HG02870 (cell line): Measurements from ENCODE around the gene EHMT2.

Experiments used
- ATAC-seq: cut with Tn5 transposase; IDR thresholded peaks from one replicate; pipeline ENCODE4 v1.9.1; 2021; ENCODE audit warnings: mild to moderate bottlenecking, moderate library complexity; ENCODE audit not compliant: unreplicated experiment

Gene EHMT2

GRCh38 chr6:31892821-31893220 lies 4.7 kb downstream of the EHMT2 start:
- ATAC-seq = no peak

GRCh38 chr6:31889331-31889972 lies 8.0 kb downstream of the EHMT2 start:
- no peak for ATAC-seq

- no peak for ATAC-seq
Measured at GRCh38 chr6:31888276-31889258, 8.9 kb downstream of the EHMT2 start.

- ATAC-seq = no peak
Measured at GRCh38 chr6:31887173-31888007, 10.1 kb downstream of the EHMT2 start.

GRCh38 chr6:31886541-31886991 lies 10.9 kb downstream of the EHMT2 start:
- ATAC-seq = no peak

- ATAC-seq = no peak
Measured at GRCh38 chr6:31884528-31885035, 12.9 kb downstream of the EHMT2 start.

GRCh38 chr6:31883676-31884075 lies 13.8 kb downstream of the EHMT2 start:
- no peak for ATAC-seq

- no peak for ATAC-seq
Measured at GRCh38 chr6:31882344-31882743, 15.2 kb downstream of the EHMT2 start.

GRCh38 chr6:31881136-31881859 lies 16.2 kb downstream of the EHMT2 start:
- ATAC-seq = no peak

- no peak for ATAC-seq
Measured at GRCh38 chr6:31880616-31881015, 16.9 kb downstream of the EHMT2 start.

- no peak for ATAC-seq
Measured at GRCh38 chr6:31879901-31880300, 17.6 kb downstream of the EHMT2 start.

GRCh38 chr6:31879143-31879542 lies 18.4 kb downstream of the EHMT2 start:
- ATAC-seq = no peak

- ATAC-seq = no peak
Measured at GRCh38 chr6:31878726-31879125, 18.8 kb downstream of the EHMT2 start, which contains the start of gene SLC44A4. Gene SLC44A4 (minus strand): TSS chr6:31878997. CDS start chr6:31878980, 17 bp downstream.

GRCh38 chr6:31878222-31878621 lies 19.3 kb downstream of the EHMT2 start:
- no peak for ATAC-seq

GRCh38 chr6:31877651-31878161 lies 19.8 kb downstream of the EHMT2 start:
- no peak for ATAC-seq

GRCh38 chr6:31877125-31877650 lies 20.3 kb downstream of the EHMT2 start:
- ATAC-seq = no peak

GRCh38 chr6:31876357-31876756 lies 21.1 kb downstream of the EHMT2 start:
- ATAC-seq = no peak

- ATAC-seq = no peak
Measured at GRCh38 chr6:31875877-31876276, 21.6 kb downstream of the EHMT2 start.

- no peak for ATAC-seq
Measured at GRCh38 chr6:31874836-31875572, 22.5 kb downstream of the EHMT2 start.
